ENCODE measurements around the gene COL12A1. TPM values are rescaled to one million over a fixed set of nuclear protein-coding genes. Genes with fewer than 3 reads are reported as not detected.

Gene COL12A1
- total and polyA plus RNA-seq, 2 donors (not counting 1 experiment from before 2014, with no cell fraction given), result 1,023 to 1,075 TPM

GRCh38 chr6:75220357-75220756 lies 14.5 kb upstream of the COL12A1 start:
- Histone ChIP-seq H3K9ac (ENCODE audit: insufficient read depth, low read length) (no peak overlapping the region), H3K4me1 (ENCODE audit: control insufficient read depth, extremely low read depth, insufficient read depth, low read length) (peaks cover 4% of the 10 kb centered on the region), H3K4me2 (ENCODE audit: extremely low read depth, insufficient read depth, low read length) (no peak overlapping the region), H3K27ac (ENCODE audit: insufficient read depth, low read length) (no peak overlapping the region), H2AFZ (ENCODE audit: low read length) (no peak overlapping the region), H3K79me2 (ENCODE audit: control insufficient read depth, insufficient read depth, low read length) (no peaks in the 10 kb centered on the region), H3K9me3 (ENCODE audit: control insufficient read depth, insufficient read depth, low read depth, low read length) (no peaks in the 10 kb centered on the region), H3K4me3 (replicated peaks in 1 of 4; ENCODE audit: control extremely low read depth in 1 of 4, insufficient read depth in 1 of 4, low read depth in 3 of 4, low read length in 4 of 4) (no peak overlapping the region), H3K27me3 (ENCODE audit: control insufficient read depth, insufficient read depth, low read length) (no peaks in the 10 kb centered on the region), H4K20me1 (ENCODE audit: control insufficient read depth, extremely low read depth, insufficient read depth, low read length) (no peaks in the 10 kb centered on the region), H3K36me3 (ENCODE audit: control insufficient read depth, insufficient read depth, low read length) (no peaks in the 10 kb centered on the region)
- DNase-seq (ENCODE audit: low read depth in 2 of 2), result peak in 1 of 2 donors; percentile 23
- TF ChIP-seq EZH2 (IDR thresholded peaks at IDR 0.05; ENCODE audit: low read length, missing control alignments) (no peak), CTCF (conservative IDR thresholded peaks at IDR 0.05 in 1 of 2, IDR thresholded peaks at IDR 0.05 in 1 of 2; ENCODE audit: low read depth in 1 of 2, low read length in 2 of 2) (no peak)

- DNase-seq (ENCODE audit: low read depth in 2 of 2), result no peak
- Histone ChIP-seq H3K36me3 (ENCODE audit: control insufficient read depth, insufficient read depth, low read length) (no peaks in the 10 kb centered on the region), H3K27ac (ENCODE audit: insufficient read depth, low read length) (no peak overlapping the region), H3K27me3 (ENCODE audit: control insufficient read depth, insufficient read depth, low read length) (no peaks in the 10 kb centered on the region), H3K9me3 (ENCODE audit: control insufficient read depth, insufficient read depth, low read depth, low read length) (no peaks in the 10 kb centered on the region), H2AFZ (ENCODE audit: low read length) (no peak overlapping the region), H4K20me1 (ENCODE audit: control insufficient read depth, extremely low read depth, insufficient read depth, low read length) (no peaks in the 10 kb centered on the region), H3K9ac (ENCODE audit: insufficient read depth, low read length) (no peak overlapping the region), H3K4me1 (ENCODE audit: control insufficient read depth, extremely low read depth, insufficient read depth, low read length) (peaks cover 4% of the 10 kb centered on the region), H3K4me2 (ENCODE audit: extremely low read depth, insufficient read depth, low read length) (no peak overlapping the region), H3K4me3 (replicated peaks in 1 of 4; ENCODE audit: control extremely low read depth in 1 of 4, insufficient read depth in 1 of 4, low read depth in 3 of 4, low read length in 4 of 4) (no peak overlapping the region), H3K79me2 (ENCODE audit: control insufficient read depth, insufficient read depth, low read length) (no peaks in the 10 kb centered on the region)
- no peak for TF ChIP-seq CTCF (conservative IDR thresholded peaks at IDR 0.05 in 1 of 2, IDR thresholded peaks at IDR 0.05 in 1 of 2; ENCODE audit: low read depth in 1 of 2, low read length in 2 of 2)
- TF ChIP-seq EZH2 (IDR thresholded peaks at IDR 0.05; ENCODE audit: low read length, missing control alignments), result no peak
Measured at GRCh38 chr6:75219263-75219662, 13.4 kb upstream of the COL12A1 start.

- peak; percentile 63 to 67 for DNase-seq (ENCODE audit: low read depth in 2 of 2)
- Histone ChIP-seq H3K27me3 (ENCODE audit: control insufficient read depth, insufficient read depth, low read length) (no peaks in the 10 kb centered on the region), H3K9ac (ENCODE audit: insufficient read depth, low read length) (no peak overlapping the region), H3K27ac (ENCODE audit: insufficient read depth, low read length) (peak overlapping the region; percentile 11), H3K79me2 (ENCODE audit: control insufficient read depth, insufficient read depth, low read length) (no peaks in the 10 kb centered on the region), H3K9me3 (ENCODE audit: control insufficient read depth, insufficient read depth, low read depth, low read length) (no peaks in the 10 kb centered on the region), H2AFZ (ENCODE audit: low read length) (no peak overlapping the region), H4K20me1 (ENCODE audit: control insufficient read depth, extremely low read depth, insufficient read depth, low read length) (no peaks in the 10 kb centered on the region), H3K4me3 (replicated peaks in 1 of 4; ENCODE audit: control extremely low read depth in 1 of 4, insufficient read depth in 1 of 4, low read depth in 3 of 4, low read length in 4 of 4) (no peak overlapping the region), H3K36me3 (ENCODE audit: control insufficient read depth, insufficient read depth, low read length) (no peaks in the 10 kb centered on the region), H3K4me2 (ENCODE audit: extremely low read depth, insufficient read depth, low read length) (no peak overlapping the region), H3K4me1 (ENCODE audit: control insufficient read depth, extremely low read depth, insufficient read depth, low read length) (peaks cover 4% of the 10 kb centered on the region)
- TF ChIP-seq CTCF (conservative IDR thresholded peaks at IDR 0.05 in 1 of 2, IDR thresholded peaks at IDR 0.05 in 1 of 2; ENCODE audit: low read depth in 1 of 2, low read length in 2 of 2), result no peak
- no peak for TF ChIP-seq EZH2 (IDR thresholded peaks at IDR 0.05; ENCODE audit: low read length, missing control alignments)
Measured at GRCh38 chr6:75217193-75217592, 11.3 kb upstream of the COL12A1 start.
